ENCODE results near the gene SBF2. TPM values are rescaled to one million over a fixed set of nuclear protein-coding genes. Genes with fewer than 3 reads are reported as not detected.
"Not testable (repeated sequence)": the region's sequence is repeated elsewhere in the genome, so short reads cannot be mapped to it uniquely, and the experiment has no call there.

The SBF2 gene
- total RNA-seq, 4 donors from 2014 or later: 19.3 to 28.1 (median 25.8) TPM

DNA sequence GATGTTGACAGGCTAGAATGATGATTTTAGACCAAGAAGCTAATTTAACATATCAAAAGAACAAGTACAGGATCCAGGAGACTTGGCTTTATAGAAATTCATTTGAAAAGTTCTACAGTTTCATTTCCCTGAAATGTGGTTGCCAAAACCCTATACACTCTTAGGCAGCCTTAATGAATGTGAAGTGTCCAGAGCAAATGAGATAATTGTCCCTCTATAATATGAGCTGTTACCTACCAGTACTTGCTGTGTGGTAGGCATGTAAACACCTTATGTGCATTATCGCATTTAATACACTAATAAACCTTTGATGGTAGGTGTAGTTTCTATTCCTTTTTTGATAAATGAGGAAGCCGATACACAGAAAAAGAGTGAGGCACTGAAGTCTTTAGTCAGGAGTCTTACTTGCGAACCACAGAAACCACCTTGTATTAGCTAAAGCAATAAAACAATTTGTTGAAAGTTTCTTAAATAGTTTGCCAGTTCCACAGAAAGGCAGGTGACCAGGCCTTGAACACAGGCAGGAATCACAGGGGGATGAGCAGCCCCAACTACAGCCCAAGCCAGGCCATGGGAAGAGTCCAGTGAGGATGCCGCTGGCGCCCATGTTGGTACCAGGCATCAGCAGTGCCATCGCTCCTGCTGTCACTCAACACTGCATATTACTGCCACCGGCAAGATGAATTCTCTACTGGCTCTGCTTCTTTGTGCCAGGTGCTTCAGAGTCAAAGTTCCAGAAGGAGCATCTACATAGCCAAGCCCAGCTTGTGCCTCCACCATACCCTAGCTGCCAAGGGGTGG lies 548.4 kb downstream of the SBF2 start:
- intact Hi-C loops (cut with DNase I; ENCODE audit: low total_unique reads): no loop called here
- H3K36me3 ChIP-seq: peaks cover 0 to 4% of the 10 kb centered on the region in 2 donors
- TF ChIP-seq POLR2A (IDR thresholded peaks at IDR 0.05): no peak
- TF ChIP-seq, protein P1, sequence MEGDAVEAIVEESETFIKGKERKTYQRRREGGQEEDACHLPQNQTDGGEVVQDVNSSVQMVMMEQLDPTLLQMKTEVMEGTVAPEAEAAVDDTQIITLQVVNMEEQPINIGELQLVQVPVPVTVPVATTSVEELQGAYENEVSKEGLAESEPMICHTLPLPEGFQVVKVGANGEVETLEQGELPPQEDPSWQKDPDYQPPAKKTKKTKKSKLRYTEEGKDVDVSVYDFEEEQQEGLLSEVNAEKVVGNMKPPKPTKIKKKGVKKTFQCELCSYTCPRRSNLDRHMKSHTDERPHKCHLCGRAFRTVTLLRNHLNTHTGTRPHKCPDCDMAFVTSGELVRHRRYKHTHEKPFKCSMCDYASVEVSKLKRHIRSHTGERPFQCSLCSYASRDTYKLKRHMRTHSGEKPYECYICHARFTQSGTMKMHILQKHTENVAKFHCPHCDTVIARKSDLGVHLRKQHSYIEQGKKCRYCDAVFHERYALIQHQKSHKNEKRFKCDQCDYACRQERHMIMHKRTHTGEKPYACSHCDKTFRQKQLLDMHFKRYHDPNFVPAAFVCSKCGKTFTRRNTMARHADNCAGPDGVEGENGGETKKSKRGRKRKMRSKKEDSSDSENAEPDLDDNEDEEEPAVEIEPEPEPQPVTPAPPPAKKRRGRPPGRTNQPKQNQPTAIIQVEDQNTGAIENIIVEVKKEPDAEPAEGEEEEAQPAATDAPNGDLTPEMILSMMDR (IDR thresholded peaks at IDR 0.05 in 4 of 5, conservative IDR thresholded peaks at IDR 0.05 in 1 of 5): no peak

DNA sequence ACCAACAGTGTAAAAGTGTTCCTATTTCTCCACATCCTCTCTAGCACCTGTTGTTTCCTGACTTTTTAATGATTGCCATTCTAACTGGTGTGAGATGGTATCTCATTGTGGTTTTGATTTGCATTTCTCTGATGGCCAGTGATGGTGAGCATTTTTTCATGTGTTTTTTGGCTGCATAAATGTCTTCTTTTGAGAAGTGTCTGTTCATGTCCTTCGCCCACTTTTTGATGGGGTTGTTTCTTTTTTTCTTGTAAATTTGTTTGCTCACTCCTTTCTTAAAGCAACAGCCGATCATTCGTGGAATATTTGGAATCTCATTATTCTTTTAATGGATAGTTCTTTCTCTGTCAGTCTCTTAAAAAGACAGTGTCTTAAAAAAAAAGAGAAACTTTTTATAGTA lies 550.5 kb downstream of the SBF2 start:
- H3K36me3 ChIP-seq; H3K4me3 ChIP-seq; intact Hi-C loops (cut with DNase I; ENCODE audit: low total_unique reads): not testable (repeated sequence)

More for the DNA sequence above, 548.4 kb downstream of the SBF2 start:
- no peaks in the 10 kb centered on the region for H3K9me3 ChIP-seq
- no peak overlapping the region for H3K27ac ChIP-seq
- in situ Hi-C loops (cut with MboI; ENCODE audit: low sequenced_read_pairs in 4 of 4): no loop called here
- no peak for ATAC-seq
- H3K4me1 ChIP-seq: no peaks in the 10 kb centered on the region
- no peak overlapping the region for H3K4me3 ChIP-seq
- H3K27me3 ChIP-seq: no peaks in the 10 kb centered on the region
- DNase-seq: no peak

DNA sequence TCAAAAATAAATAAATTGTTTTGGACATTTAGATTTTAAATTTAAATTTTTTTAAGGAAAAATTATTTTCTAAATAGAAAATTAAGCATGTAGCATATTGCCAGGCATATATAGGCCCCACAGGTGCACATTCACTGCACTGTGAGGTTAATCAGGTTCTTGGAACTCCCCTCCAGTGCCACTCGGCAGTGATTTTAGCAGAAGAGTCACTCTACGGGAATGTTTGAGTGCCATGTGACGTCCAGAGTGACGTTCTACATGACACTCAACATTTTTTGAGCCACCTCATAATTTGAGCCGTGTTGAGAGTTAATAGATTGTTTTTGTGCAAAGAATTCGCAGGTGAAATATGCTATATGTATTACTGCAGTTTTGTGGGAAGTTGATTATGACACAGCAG lies 552.8 kb downstream of the SBF2 start:
- no peak overlapping the region for H3K27ac ChIP-seq
- no peaks in the 10 kb centered on the region for H3K4me1 ChIP-seq
- in situ Hi-C loops (cut with MboI; ENCODE audit: low sequenced_read_pairs in 4 of 4) (no loop called here), intact Hi-C loops (cut with DNase I; ENCODE audit: low total_unique reads) (no loop called here)
- ATAC-seq (no peak), DNase-seq (no peak)
- TF ChIP-seq, protein P1 (IDR thresholded peaks at IDR 0.05 in 4 of 5, conservative IDR thresholded peaks at IDR 0.05 in 1 of 5): no peak
- no peak for TF ChIP-seq POLR2A (IDR thresholded peaks at IDR 0.05)
- no peaks in the 10 kb centered on the region for H3K9me3 ChIP-seq
- peaks cover 0 to 10% of the 10 kb centered on the region in 2 donors for H3K36me3 ChIP-seq
- H3K27me3 ChIP-seq: no peaks in the 10 kb centered on the region
- H3K4me3 ChIP-seq: no peak overlapping the region

More for the DNA sequence above, 550.5 kb downstream of the SBF2 start:
- H3K9me3 ChIP-seq; H3K27me3 ChIP-seq; in situ Hi-C loops (cut with MboI; ENCODE audit: low sequenced_read_pairs in 4 of 4); H3K27ac ChIP-seq; H3K4me1 ChIP-seq; DNase-seq; ATAC-seq: not testable (repeated sequence)

DNA sequence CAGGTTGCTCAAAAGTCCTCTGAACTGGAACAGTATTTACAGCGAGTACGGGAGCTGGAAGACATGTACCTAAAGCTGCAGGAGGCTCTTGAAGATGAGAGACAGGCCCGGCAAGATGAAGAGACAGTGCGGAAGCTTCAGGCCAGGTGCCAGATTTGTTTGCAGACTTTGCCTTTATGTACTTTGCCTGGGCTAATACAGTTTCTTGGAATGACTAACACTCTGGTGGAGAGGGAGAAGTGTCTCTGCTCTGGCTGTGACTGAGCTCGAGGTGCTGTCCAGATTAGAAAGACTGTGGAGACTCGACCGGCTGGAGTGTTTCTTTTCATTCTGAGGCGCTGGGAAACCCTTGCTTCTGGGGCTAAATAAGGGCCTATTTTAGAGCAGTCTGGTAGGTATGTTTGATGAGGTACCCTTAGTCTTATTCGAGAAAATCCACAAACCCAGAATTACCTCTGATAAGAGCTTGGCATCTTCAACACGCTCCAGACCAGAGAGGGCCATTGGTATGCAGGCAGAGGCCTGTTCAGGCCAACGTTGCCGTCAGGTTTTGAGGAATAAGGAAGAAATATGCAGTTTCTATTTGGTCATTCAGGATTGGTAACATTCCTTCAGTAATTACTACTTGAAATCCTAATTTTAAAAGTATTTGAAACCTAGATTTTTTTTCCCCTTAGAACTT lies 553.7 kb downstream of the SBF2 start:
- Histone ChIP-seq H3K27ac (no peak overlapping the region), H3K27me3 (no peaks in the 10 kb centered on the region), H3K4me1 (no peaks in the 10 kb centered on the region), H3K36me3 (peaks cover 0 to 10% of the 10 kb centered on the region in 2 donors), H3K9me3 (no peaks in the 10 kb centered on the region), H3K4me3 (no peak overlapping the region)
- no peak for DNase-seq
- TF ChIP-seq, protein P1 (IDR thresholded peaks at IDR 0.05 in 4 of 5, conservative IDR thresholded peaks at IDR 0.05 in 1 of 5): no peak
- no peak for TF ChIP-seq POLR2A (IDR thresholded peaks at IDR 0.05)
- intact Hi-C loops (cut with DNase I; ENCODE audit: low total_unique reads): no loop called here
- in situ Hi-C loops (cut with MboI; ENCODE audit: low sequenced_read_pairs in 4 of 4): no loop called here
- ATAC-seq: no peak

DNA sequence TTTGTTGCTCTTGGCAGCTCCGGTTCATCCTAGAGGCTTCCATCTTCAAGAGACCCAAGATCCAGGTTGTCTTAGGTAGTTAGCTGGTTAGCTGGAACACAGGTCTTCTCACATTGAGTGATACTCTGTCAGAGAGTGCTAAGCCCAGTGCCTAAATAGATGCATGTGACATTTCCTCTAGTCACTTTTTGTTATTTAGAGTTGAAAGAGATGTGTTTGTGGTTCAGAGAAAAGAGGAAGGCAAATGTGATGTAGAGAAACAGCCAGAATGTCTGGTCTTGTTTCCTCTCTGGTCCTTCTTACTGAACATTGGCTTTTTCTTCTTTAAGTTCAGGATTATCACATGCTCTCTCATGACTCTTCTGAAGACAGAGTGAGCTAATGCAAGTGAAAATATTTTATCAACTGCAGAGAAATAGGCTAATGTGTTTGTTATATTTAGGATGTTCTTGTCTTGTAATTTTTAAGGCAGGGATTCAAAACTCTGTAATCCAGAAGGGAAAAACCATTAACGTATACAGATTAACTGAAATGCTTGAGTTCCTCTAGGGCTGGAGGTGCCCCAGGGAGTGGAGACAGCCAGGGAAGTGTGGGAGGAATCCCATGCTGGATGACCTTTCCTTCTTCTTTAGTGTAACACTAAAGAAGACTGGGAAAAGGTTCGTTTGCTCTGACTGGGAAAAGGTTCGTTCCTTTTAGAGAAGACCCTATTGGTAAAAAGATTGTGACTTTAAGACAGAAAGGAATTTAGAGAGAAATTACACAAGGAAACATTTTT lies 554.7 kb downstream of the SBF2 start:
- H3K9me3 ChIP-seq: no peaks in the 10 kb centered on the region
- H3K4me3 ChIP-seq: no peak overlapping the region
- H3K36me3 ChIP-seq: peaks cover 0 to 10% of the 10 kb centered on the region in 2 donors
- H3K27ac ChIP-seq: no peak overlapping the region
- no peak for DNase-seq
- no peak for ATAC-seq
- no peaks in the 10 kb centered on the region for H3K27me3 ChIP-seq
- intact Hi-C loops (cut with DNase I; ENCODE audit: low total_unique reads) (no loop called here), in situ Hi-C loops (cut with MboI; ENCODE audit: low sequenced_read_pairs in 4 of 4) (no loop called here)
- H3K4me1 ChIP-seq: no peaks in the 10 kb centered on the region
- TF ChIP-seq, protein P1 (IDR thresholded peaks at IDR 0.05 in 4 of 5, conservative IDR thresholded peaks at IDR 0.05 in 1 of 5): no peak
- no peak for TF ChIP-seq POLR2A (IDR thresholded peaks at IDR 0.05)

All from gastrocnemius medialis (tissue), 4 donors.